MM.1S (cell line): ENCODE measurements around the gene TTC7B.

Source experiments
- DNase-seq: peaks from one replicate; pipeline ENCODE4 v3.0.0-alpha.2; 2015
- H2AFZ ChIP-seq: fragments of 300-600 bp; sonication (generic); 2 replicates; pipeline ENCODE4 v1.6.0; 2016; ENCODE audit warnings: antibody characterized with exemption, low read length
- H3F3A ChIP-seq: fragments of 300-600 bp; sonication (generic); 2 replicates; pipeline ENCODE4 v1.6.1; 2016; ENCODE audit warnings: mild to moderate bottlenecking, antibody characterized with exemption, low read length, moderate library complexity, mixed read lengths; ENCODE audit not compliant: insufficient read depth
- H3K27ac ChIP-seq: fragments of 300-600 bp; sonication (generic); 2 replicates; pipeline ENCODE4 v1.5.1; 2016; ENCODE audit warnings: mild to moderate bottlenecking, low read length
- H3K27me3 ChIP-seq: fragments of 300-600 bp; sonication (generic); replicated peaks from 2 replicates; pipeline ENCODE4 v1.6.0; 2016; ENCODE audit warnings: low read length; ENCODE audit not compliant: insufficient read depth
- H3K36me3 ChIP-seq: fragments of 300-600 bp; sonication (generic); replicated peaks from 2 replicates; pipeline ENCODE4 v1.6.1; 2016; ENCODE audit warnings: mild to moderate bottlenecking, low read length, mixed read lengths; ENCODE audit not compliant: insufficient read depth
- H3K4me1 ChIP-seq: fragments of 300-600 bp; sonication (generic); 2 replicates; pipeline ENCODE4 v1.6.1; 2016; ENCODE audit warnings: low read length, mixed read lengths
- H3K4me2 ChIP-seq: fragments of 300-600 bp; sonication (generic); 2 replicates; pipeline ENCODE4 v1.6.0; 2016; ENCODE audit warnings: low read depth, low read length
- H3K4me3 ChIP-seq: fragments of 300-600 bp; sonication (generic); 2 replicates; pipeline ENCODE4 v1.5.1; 2016; ENCODE audit warnings: low read length, mixed read lengths
- H3K79me2 ChIP-seq: fragments of 300-600 bp; sonication (generic); 2 replicates; pipeline ENCODE4 v1.6.1; 2016; ENCODE audit warnings: mixed run types, low read length, mixed read lengths
- H3K9ac ChIP-seq: fragments of 300-600 bp; sonication (generic); 2 replicates; pipeline ENCODE4 v1.6.1; 2016; ENCODE audit warnings: low read length, mixed read lengths
- H3K9me2 ChIP-seq: fragments of 300-600 bp; sonication (generic); replicated peaks from 2 replicates; pipeline ENCODE4 v1.6.1; 2016; ENCODE audit warnings: mild to moderate bottlenecking, low read length, mixed read lengths; ENCODE audit not compliant: insufficient read depth
- H3K9me3 ChIP-seq: fragments of 300-600 bp; sonication (generic); replicated peaks from 2 replicates; pipeline ENCODE4 v1.6.1; 2016; ENCODE audit warnings: mild to moderate bottlenecking, low read length, mixed read lengths; ENCODE audit not compliant: insufficient read depth
- H4K20me1 ChIP-seq: fragments of 300-600 bp; sonication (generic); 2 replicates; pipeline ENCODE4 v1.6.1; 2016; ENCODE audit warnings: mild to moderate bottlenecking, low read length, moderate library complexity, mixed read lengths; ENCODE audit not compliant: insufficient read depth
- EZH2 ChIP-seq: fragments of 300-600 bp; sonication (generic); optimal IDR thresholded peaks from 2 replicates; pipeline ENCODE3; 2017; ENCODE audit warnings: low read depth, mild to moderate bottlenecking, antibody characterized with exemption, low read length, mixed read lengths
- EZH2phosphoT487 ChIP-seq: fragments of 300-600 bp; sonication (generic); IDR thresholded peaks from 2 replicates; pipeline ENCODE4 v1.6.1; 2018; ENCODE audit warnings: antibody characterized with exemption, low read length
- TF ChIP-seq, protein P1 (sequence below): fragments of 300-600 bp; sonication (generic); IDR thresholded peaks from 2 replicates; pipeline ENCODE4 v1.5.1; 2016; ENCODE audit warnings: antibody characterized with exemption, low read length, mixed read lengths

Gene TTC7B

DNA sequence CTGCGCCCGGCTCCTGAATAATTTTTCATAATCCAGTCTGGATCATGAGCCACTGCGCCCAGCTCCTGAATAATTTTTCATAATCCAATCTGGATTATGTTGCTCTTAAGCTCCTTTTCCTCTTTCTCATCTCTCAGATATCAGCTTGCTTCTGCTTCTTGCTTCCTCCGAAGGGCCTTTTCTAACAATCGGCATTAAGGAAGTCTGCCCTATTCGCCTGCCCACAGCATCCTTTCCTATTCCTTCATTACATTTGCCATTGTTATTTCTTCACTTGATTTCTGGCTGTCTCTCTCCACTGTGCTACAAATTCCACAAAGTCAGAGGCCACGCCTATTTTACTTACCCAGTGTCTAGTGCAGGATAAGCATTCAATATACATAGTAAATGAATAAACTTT lies 83.5 kb downstream of the TTC7B start:
- Histone ChIP-seq H3K4me1 (no peaks in the 10 kb centered on the region), H3K4me2 (no peak overlapping the region), H3K27ac (no peak overlapping the region), H3F3A (no peaks in the 10 kb centered on the region), H3K9me3 (no peaks in the 10 kb centered on the region), H3K27me3 (no peaks in the 10 kb centered on the region), H3K9me2 (no peaks in the 10 kb centered on the region), H2AFZ (no peak overlapping the region), H3K9ac (no peak overlapping the region), H4K20me1 (no peaks in the 10 kb centered on the region), H3K79me2 (no peaks in the 10 kb centered on the region), H3K36me3 (no peaks in the 10 kb centered on the region), H3K4me3 (no peak overlapping the region)
- DNase-seq, result no peak
- TF ChIP-seq, protein P1, sequence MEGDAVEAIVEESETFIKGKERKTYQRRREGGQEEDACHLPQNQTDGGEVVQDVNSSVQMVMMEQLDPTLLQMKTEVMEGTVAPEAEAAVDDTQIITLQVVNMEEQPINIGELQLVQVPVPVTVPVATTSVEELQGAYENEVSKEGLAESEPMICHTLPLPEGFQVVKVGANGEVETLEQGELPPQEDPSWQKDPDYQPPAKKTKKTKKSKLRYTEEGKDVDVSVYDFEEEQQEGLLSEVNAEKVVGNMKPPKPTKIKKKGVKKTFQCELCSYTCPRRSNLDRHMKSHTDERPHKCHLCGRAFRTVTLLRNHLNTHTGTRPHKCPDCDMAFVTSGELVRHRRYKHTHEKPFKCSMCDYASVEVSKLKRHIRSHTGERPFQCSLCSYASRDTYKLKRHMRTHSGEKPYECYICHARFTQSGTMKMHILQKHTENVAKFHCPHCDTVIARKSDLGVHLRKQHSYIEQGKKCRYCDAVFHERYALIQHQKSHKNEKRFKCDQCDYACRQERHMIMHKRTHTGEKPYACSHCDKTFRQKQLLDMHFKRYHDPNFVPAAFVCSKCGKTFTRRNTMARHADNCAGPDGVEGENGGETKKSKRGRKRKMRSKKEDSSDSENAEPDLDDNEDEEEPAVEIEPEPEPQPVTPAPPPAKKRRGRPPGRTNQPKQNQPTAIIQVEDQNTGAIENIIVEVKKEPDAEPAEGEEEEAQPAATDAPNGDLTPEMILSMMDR, result no peak
- TF ChIP-seq EZH2 (no peak), EZH2phosphoT487 (no peak)

- no peak for TF ChIP-seq EZH2phosphoT487
- TF ChIP-seq EZH2, result no peak
- TF ChIP-seq, protein P1, result no peak
These were observed 84.1 kb downstream of the TTC7B start for GRCh38 chr14:90732139-90732538.

DNA sequence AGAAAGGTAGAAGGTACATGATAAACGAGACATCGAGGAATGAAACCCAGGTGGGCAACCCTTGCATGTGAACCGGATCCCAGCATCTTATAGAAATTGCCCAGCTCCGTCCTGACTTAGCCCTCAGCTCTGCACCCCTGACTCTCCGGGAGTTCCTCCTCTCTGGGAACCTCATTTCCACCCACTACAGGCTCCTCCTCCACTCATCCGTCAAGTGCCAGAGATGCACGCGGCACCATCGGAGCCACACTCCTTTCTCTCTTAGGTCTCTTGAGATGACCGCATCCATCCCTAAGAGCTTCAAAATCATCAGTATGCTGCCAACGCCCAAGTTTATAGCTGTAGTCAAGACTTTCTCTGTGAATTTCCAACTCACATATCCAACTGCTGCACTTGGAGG lies 84.7 kb downstream of the TTC7B start:
- H3K4me2 ChIP-seq, result no peak overlapping the region
- DNase-seq, result no peak

More at GRCh38 chr14:90732139-90732538, 84.1 kb downstream of the TTC7B start:
- H4K20me1 ChIP-seq, result no peaks in the 10 kb centered on the region
- H3K4me2 ChIP-seq, result no peak overlapping the region
- DNase-seq, result no peak
- H3K9me3 ChIP-seq, result no peaks in the 10 kb centered on the region
- H3K9me2 ChIP-seq, result no peaks in the 10 kb centered on the region
- no peak overlapping the region for H3K4me3 ChIP-seq
- H3F3A ChIP-seq, result no peaks in the 10 kb centered on the region
- no peak overlapping the region for H2AFZ ChIP-seq
- H3K27ac ChIP-seq, result no peak overlapping the region
- no peaks in the 10 kb centered on the region for H3K27me3 ChIP-seq
- no peaks in the 10 kb centered on the region for H3K4me1 ChIP-seq
- H3K9ac ChIP-seq, result no peak overlapping the region
- no peaks in the 10 kb centered on the region for H3K79me2 ChIP-seq
- H3K36me3 ChIP-seq, result no peaks in the 10 kb centered on the region

More for the DNA sequence above, 84.7 kb downstream of the TTC7B start:
- Histone ChIP-seq H3K36me3 (no peaks in the 10 kb centered on the region), H3K27ac (no peak overlapping the region), H4K20me1 (no peaks in the 10 kb centered on the region), H3K79me2 (no peaks in the 10 kb centered on the region), H3K4me1 (no peaks in the 10 kb centered on the region), H3K9me2 (no peaks in the 10 kb centered on the region), H2AFZ (no peak overlapping the region), H3F3A (no peaks in the 10 kb centered on the region), H3K9me3 (no peaks in the 10 kb centered on the region), H3K9ac (no peak overlapping the region), H3K4me3 (no peak overlapping the region), H3K27me3 (no peaks in the 10 kb centered on the region)
- TF ChIP-seq, protein P1, result no peak
- TF ChIP-seq EZH2phosphoT487 (no peak), EZH2 (no peak)
